ENCODE measurements around the gene POU6F2. TPM values are rescaled to one million over a fixed set of nuclear protein-coding genes. Genes with fewer than 3 reads are reported as not detected.

POU6F2 gene
- total and polyA plus RNA-seq, 5 donors: 0.81 to 3.4 (median 2.9) TPM

DNA sequence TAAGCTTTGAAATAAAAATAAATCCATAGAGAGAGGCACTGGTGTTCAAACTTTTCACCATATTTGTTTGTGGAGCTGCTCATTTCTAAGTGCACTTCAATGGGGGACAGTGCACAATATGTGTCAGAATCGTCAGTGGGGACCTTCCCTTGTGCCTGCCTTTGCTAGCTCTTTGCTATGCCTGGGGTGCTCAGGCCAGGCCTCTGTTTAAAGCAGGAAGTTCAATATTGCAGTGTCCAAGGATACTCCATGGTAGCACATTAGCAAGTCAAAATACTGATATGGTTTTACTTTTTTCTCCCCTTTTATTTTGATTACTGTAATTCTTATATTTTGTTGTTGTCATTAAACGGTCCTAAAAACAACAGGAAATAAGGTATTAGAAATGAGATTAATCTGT, 113.4 kb downstream of the POU6F2 start:
- intact Hi-C loops (cut with DNase I): no loop called here
- 58% methylated on average over 2 of the region's 2 CpGs for WGBS
- Histone ChIP-seq H3K27ac (ENCODE audit: low read length) (no peak overlapping the region), H3K9me3 (ENCODE audit: control insufficient read depth, low read length) (no peaks in the 10 kb centered on the region), H3K27me3 (ENCODE audit: control insufficient read depth, insufficient read depth) (no peaks in the 10 kb centered on the region), H3K4me1 (ENCODE audit: control insufficient read depth, insufficient read depth, low read length) (peaks cover 1% of the 10 kb centered on the region), H3K4me3 (ENCODE audit: low read length) (no peak overlapping the region)
- DNase-seq (no peak), ATAC-seq (no peak)

GRCh38 chr7:39091774-39092173, 114.1 kb downstream of the POU6F2 start:
- 74% methylated on average over 5 of the region's 5 CpGs for WGBS

GRCh38 chr7:39094731-39095130, 117.0 kb downstream of the POU6F2 start:
- ATAC-seq (no peak), DNase-seq (no peak)
- Histone ChIP-seq H3K4me1 (ENCODE audit: control insufficient read depth, insufficient read depth, low read length) (no peaks in the 10 kb centered on the region), H3K27ac (ENCODE audit: low read length) (no peak overlapping the region), H3K9me3 (ENCODE audit: control insufficient read depth, low read length) (no peaks in the 10 kb centered on the region), H3K27me3 (ENCODE audit: control insufficient read depth, insufficient read depth) (no peaks in the 10 kb centered on the region), H3K4me3 (ENCODE audit: low read length) (no peak overlapping the region)
- intact Hi-C loops (cut with DNase I): no loop called here
- WGBS: 73% methylated on average over 2 of the region's 2 CpGs

More at GRCh38 chr7:39091774-39092173, 114.1 kb downstream of the POU6F2 start:
- Histone ChIP-seq H3K4me1 (ENCODE audit: control insufficient read depth, insufficient read depth, low read length) (peaks cover 1% of the 10 kb centered on the region), H3K4me3 (ENCODE audit: low read length) (no peak overlapping the region), H3K27ac (ENCODE audit: low read length) (peak overlapping the region; percentile 35), H3K27me3 (ENCODE audit: control insufficient read depth, insufficient read depth) (no peaks in the 10 kb centered on the region), H3K9me3 (ENCODE audit: control insufficient read depth, low read length) (no peaks in the 10 kb centered on the region)
- intact Hi-C loops (cut with DNase I): no loop called here
- no peak for DNase-seq
- no peak for ATAC-seq

GRCh38 chr7:39095875-39096619, 118.3 kb downstream of the POU6F2 start:
- WGBS: 40% methylated on average over 7 of the region's 7 CpGs

DNA sequence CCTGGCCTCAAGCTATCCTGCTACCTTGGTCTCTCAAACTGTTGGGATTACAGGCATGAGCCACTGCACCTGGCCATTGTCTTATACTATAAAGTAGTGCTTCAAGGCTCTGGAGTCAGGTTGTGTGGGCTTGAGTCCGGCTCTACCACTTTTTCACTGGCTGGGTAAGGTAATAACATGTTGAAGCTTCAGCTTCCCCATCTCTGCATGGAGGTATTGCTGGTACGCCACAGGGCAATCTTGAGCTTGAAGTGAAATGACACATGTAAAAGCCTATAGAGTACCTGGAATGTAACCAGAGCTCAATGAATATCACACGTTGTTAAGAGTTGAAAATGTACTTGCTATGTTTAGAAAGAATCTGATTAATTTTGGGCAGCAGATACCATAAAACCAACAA, 120.8 kb downstream of the POU6F2 start:
- H3K27ac ChIP-seq (ENCODE audit: low read length): no peak overlapping the region
- H3K4me1 ChIP-seq (ENCODE audit: control insufficient read depth, insufficient read depth, low read length): no peaks in the 10 kb centered on the region
- DNase-seq (no peak), ATAC-seq (no peak)
- intact Hi-C loops (cut with DNase I): no loop called here
- no peaks in the 10 kb centered on the region for H3K27me3 ChIP-seq (ENCODE audit: control insufficient read depth, insufficient read depth)
- WGBS: 81% methylated on average over 3 of the region's 3 CpGs
- H3K9me3 ChIP-seq (ENCODE audit: control insufficient read depth, low read length): no peaks in the 10 kb centered on the region
- H3K4me3 ChIP-seq (ENCODE audit: low read length): no peak overlapping the region

More at GRCh38 chr7:39095875-39096619, 118.3 kb downstream of the POU6F2 start:
- no peak for ATAC-seq
- H3K4me1 ChIP-seq (ENCODE audit: control insufficient read depth, insufficient read depth, low read length): no peaks in the 10 kb centered on the region
- intact Hi-C loops (cut with DNase I): no loop called here
- H3K9me3 ChIP-seq (ENCODE audit: control insufficient read depth, low read length): no peaks in the 10 kb centered on the region
- peak overlapping the region; percentile 38 for H3K4me3 ChIP-seq (ENCODE audit: low read length)
- no peak overlapping the region for H3K27ac ChIP-seq (ENCODE audit: low read length)
- no peak for DNase-seq
- H3K27me3 ChIP-seq (ENCODE audit: control insufficient read depth, insufficient read depth): no peaks in the 10 kb centered on the region

- no peak overlapping the region for H3K27ac ChIP-seq (ENCODE audit: low read length)
- DNase-seq (no peak), ATAC-seq (no peak)
- 85% methylated on average over 3 of the region's 3 CpGs for WGBS
- no peak overlapping the region for H3K4me3 ChIP-seq (ENCODE audit: low read length)
- no peaks in the 10 kb centered on the region for H3K4me1 ChIP-seq (ENCODE audit: control insufficient read depth, insufficient read depth, low read length)
- intact Hi-C loops (cut with DNase I): no loop called here
- H3K27me3 ChIP-seq (ENCODE audit: control insufficient read depth, insufficient read depth): no peaks in the 10 kb centered on the region
- H3K9me3 ChIP-seq (ENCODE audit: control insufficient read depth, low read length): no peaks in the 10 kb centered on the region
Measured at GRCh38 chr7:39099146-39099545, 121.4 kb downstream of the POU6F2 start.

GRCh38 chr7:39100270-39100669, 122.6 kb downstream of the POU6F2 start:
- Histone ChIP-seq H3K4me3 (ENCODE audit: low read length) (no peak overlapping the region), H3K27ac (ENCODE audit: low read length) (no peak overlapping the region), H3K9me3 (ENCODE audit: control insufficient read depth, low read length) (no peaks in the 10 kb centered on the region), H3K4me1 (ENCODE audit: control insufficient read depth, insufficient read depth, low read length) (no peaks in the 10 kb centered on the region), H3K27me3 (ENCODE audit: control insufficient read depth, insufficient read depth) (no peaks in the 10 kb centered on the region)
- ATAC-seq: no peak
- intact Hi-C loops (cut with DNase I): no loop called here
- 93% methylated on average over 2 of the region's 2 CpGs for WGBS
- DNase-seq: no peak

DNA sequence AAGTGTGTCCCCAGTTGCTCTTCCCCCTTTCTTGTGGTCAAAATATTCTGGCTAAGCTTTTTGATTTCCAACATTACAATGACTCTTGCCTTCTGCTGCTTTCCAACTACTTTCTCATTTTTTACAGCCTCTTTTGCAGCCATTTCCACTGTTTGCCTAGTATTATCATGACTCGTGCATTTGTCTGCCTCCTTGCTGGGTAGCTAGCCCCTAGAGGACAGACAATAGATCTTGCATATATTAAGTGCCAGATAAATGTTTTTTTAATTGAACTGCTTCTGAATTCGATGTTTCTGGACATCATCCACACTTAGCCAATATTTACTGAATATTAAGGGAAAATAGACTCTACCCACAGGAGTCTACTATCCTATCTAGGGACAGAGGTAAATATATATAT, 124.5 kb downstream of the POU6F2 start:
- intact Hi-C loops (cut with DNase I): no loop called here
- ATAC-seq (no peak), DNase-seq (no peak)
- 52% methylated on average over 2 of the region's 2 CpGs for WGBS
- Histone ChIP-seq H3K27me3 (ENCODE audit: control insufficient read depth, insufficient read depth) (no peaks in the 10 kb centered on the region), H3K4me3 (ENCODE audit: low read length) (no peak overlapping the region), H3K9me3 (ENCODE audit: control insufficient read depth, low read length) (no peaks in the 10 kb centered on the region), H3K27ac (ENCODE audit: low read length) (no peak overlapping the region), H3K4me1 (ENCODE audit: control insufficient read depth, insufficient read depth, low read length) (no peaks in the 10 kb centered on the region)

- Histone ChIP-seq H3K4me3 (ENCODE audit: low read length) (no peak overlapping the region), H3K27me3 (ENCODE audit: control insufficient read depth, insufficient read depth) (no peaks in the 10 kb centered on the region), H3K27ac (ENCODE audit: low read length) (no peak overlapping the region), H3K9me3 (ENCODE audit: control insufficient read depth, low read length) (no peaks in the 10 kb centered on the region), H3K4me1 (ENCODE audit: control insufficient read depth, insufficient read depth, low read length) (no peaks in the 10 kb centered on the region)
- DNase-seq: no peak
- WGBS: 77% methylated on average over 1 of the region's 1 CpG
- ATAC-seq: no peak
- intact Hi-C loops (cut with DNase I): no loop called here
Measured at GRCh38 chr7:39105720-39106119, 128.0 kb downstream of the POU6F2 start.

- Histone ChIP-seq H3K4me1 (ENCODE audit: control insufficient read depth, insufficient read depth, low read length) (no peaks in the 10 kb centered on the region), H3K4me3 (ENCODE audit: low read length) (no peak overlapping the region), H3K27ac (ENCODE audit: low read length) (no peak overlapping the region), H3K27me3 (ENCODE audit: control insufficient read depth, insufficient read depth) (no peaks in the 10 kb centered on the region), H3K9me3 (ENCODE audit: control insufficient read depth, low read length) (no peaks in the 10 kb centered on the region)
- ATAC-seq (no peak), DNase-seq (no peak)
- intact Hi-C loops (cut with DNase I): no loop called here
- WGBS: 47% methylated on average over 3 of the region's 3 CpGs
Measured at GRCh38 chr7:39125846-39126245, 148.1 kb downstream of the POU6F2 start.

DNA sequence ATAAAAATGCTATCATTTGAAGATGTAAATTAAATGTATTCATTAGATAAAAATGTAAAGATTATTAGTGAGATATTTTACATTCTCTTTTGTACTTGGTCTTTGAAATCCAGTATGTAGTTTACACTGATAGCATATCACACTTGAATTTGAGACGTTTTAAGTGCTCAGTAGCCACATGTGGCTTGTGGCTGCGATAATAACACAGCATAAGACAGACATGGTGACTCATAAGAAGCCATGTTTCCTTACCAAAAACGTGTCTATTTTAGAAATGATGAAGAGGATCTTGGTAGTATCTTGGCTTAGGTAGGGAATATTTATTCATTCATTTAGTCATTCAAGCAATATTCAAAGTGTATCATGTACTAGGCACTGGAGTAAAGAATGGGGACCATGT, 149.3 kb downstream of the POU6F2 start:
- intact Hi-C loops (cut with DNase I): no loop called here
- DNase-seq: no peak
- Histone ChIP-seq H3K4me1 (ENCODE audit: control insufficient read depth, insufficient read depth, low read length) (no peaks in the 10 kb centered on the region), H3K27ac (ENCODE audit: low read length) (no peak overlapping the region), H3K9me3 (ENCODE audit: control insufficient read depth, low read length) (no peaks in the 10 kb centered on the region), H3K4me3 (ENCODE audit: low read length) (no peak overlapping the region), H3K27me3 (ENCODE audit: control insufficient read depth, insufficient read depth) (no peaks in the 10 kb centered on the region)
- ATAC-seq: no peak
- 48% methylated on average over 3 of the region's 3 CpGs for WGBS

Measured in right cardiac atrium (tissue), 5 donors.